ENCODE measurements around the gene BEST1. TPM values are rescaled to one million over a fixed set of nuclear protein-coding genes. Genes with fewer than 3 reads are reported as not detected.

The BEST1 gene
- polyA plus RNA-seq, 2 of the 4 experiments (the other 2 are of a cell fraction): 1.2 to 1.9 TPM

DNA sequence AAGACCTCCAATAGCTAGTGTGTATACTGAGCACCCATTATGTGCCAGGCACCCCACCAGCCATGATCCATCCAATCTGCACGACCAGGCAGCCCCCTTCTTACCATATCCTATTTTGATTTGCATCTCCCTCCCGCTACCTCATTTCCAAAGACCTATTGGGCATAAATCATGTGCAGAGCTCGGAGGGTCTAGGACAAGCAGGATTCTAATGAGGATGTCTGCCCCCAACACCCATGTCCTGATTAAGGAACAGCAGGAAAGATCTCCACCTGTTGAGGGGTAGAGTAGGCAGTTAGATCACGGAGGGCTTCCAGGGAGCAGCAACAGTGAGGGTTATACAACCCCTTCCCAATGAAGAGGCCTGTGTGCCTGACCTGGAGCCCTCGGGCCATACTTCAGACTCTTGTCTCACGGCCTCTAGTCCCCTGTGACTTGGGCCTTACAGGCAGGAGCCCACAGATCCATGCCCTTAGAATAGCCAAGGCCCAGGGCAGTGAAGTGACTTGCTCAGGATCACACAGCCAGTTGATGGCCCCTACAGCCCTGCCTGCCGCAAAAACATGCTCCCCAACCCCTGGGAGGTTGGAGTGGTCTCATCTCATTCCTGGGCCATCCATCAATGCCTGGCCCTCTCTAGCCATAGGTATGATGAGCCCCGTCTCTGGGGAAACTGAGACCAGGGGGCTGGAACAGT is 36.3 kb upstream of the BEST1 start:
- ChIA-PET POLR2A (no interaction called here), CTCF (interaction anchor here (1.4 to 19.8 kb wide), 7 partner anchors 14 to 194 kb away, joined by 5 to 565 read pairs (median 16); partner anchors contain the start of gene BEST1)

GRCh38 chr11:61914471-61915171 is 35.5 kb upstream of the BEST1 start:
- POLR2A ChIA-PET: no interaction called here
- FAIRE-seq (no peak), DNase-seq (ENCODE audit: low read depth in 1 of 2, low spot score in 1 of 2) (no peak)

More for the DNA sequence above, 36.3 kb upstream of the BEST1 start:
- TF ChIP-seq FOSL2 (IDR thresholded peaks at IDR 0.05): no peak
- TF ChIP-seq FOSL2 (CRISPR knock-in tag; IDR thresholded peaks at IDR 0.05): no peak
- TF ChIP-seq HEYL (CRISPR knock-in tag; IDR thresholded peaks at IDR 0.05): no peak
- no peak for TF ChIP-seq POLR2AphosphoS2 (conservative IDR thresholded peaks at IDR 0.05; ENCODE audit: low read length)
- no peak for TF ChIP-seq MAFK (IDR thresholded peaks at IDR 0.05; ENCODE audit: partially characterized antibody)
- no peak for TF ChIP-seq TFCP2L1 (CRISPR knock-in tag; IDR thresholded peaks at IDR 0.05)
- TF ChIP-seq HES2 (IDR thresholded peaks at IDR 0.05): no peak
- no peak for TF ChIP-seq ESRRA (IDR thresholded peaks at IDR 0.05; ENCODE audit: borderline replicate concordance, low read length)
- TF ChIP-seq MAZ (IDR thresholded peaks at IDR 0.05; ENCODE audit: borderline replicate concordance, low read depth, low read length): no peak
- TF ChIP-seq POLR2A (IDR thresholded peaks at IDR 0.05; ENCODE audit: low read length): no peak
- TF ChIP-seq, protein P1, sequence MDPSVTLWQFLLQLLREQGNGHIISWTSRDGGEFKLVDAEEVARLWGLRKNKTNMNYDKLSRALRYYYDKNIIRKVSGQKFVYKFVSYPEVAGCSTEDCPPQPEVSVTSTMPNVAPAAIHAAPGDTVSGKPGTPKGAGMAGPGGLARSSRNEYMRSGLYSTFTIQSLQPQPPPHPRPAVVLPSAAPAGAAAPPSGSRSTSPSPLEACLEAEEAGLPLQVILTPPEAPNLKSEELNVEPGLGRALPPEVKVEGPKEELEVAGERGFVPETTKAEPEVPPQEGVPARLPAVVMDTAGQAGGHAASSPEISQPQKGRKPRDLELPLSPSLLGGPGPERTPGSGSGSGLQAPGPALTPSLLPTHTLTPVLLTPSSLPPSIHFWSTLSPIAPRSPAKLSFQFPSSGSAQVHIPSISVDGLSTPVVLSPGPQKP (IDR thresholded peaks at IDR 0.05; ENCODE audit: low read depth, low read length): no peak
- no peak for TF ChIP-seq PHF8 (IDR thresholded peaks at IDR 0.05; ENCODE audit: borderline replicate concordance, low read depth)
- TF ChIP-seq CHD2 (IDR thresholded peaks at IDR 0.05; ENCODE audit: low read length, partially characterized antibody): no peak
- TF ChIP-seq, protein P2, sequence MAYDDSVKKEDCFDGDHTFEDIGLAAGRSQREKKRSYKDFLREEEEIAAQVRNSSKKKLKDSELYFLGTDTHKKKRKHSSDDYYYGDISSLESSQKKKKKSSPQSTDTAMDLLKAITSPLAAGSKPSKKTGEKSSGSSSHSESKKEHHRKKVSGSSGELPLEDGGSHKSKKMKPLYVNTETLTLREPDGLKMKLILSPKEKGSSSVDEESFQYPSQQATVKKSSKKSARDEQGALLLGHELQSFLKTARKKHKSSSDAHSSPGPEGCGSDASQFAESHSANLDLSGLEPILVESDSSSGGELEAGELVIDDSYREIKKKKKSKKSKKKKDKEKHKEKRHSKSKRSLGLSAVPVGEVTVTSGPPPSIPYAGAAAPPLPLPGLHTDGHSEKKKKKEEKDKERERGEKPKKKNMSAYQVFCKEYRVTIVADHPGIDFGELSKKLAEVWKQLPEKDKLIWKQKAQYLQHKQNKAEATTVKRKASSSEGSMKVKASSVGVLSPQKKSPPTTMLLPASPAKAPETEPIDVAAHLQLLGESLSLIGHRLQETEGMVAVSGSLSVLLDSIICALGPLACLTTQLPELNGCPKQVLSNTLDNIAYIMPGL (CRISPR knock-in tag; IDR thresholded peaks at IDR 0.05; ENCODE audit: borderline replicate concordance): no peak
- no peak for TF ChIP-seq GATA3 (IDR thresholded peaks at IDR 0.05; ENCODE audit: borderline replicate concordance)
- Histone ChIP-seq H3K4me3 (no peak overlapping the region), H3K4me1 (peaks cover 10% of the 10 kb centered on the region; the same call in 1 of the 3 replicates), H3K4me2 (no peak overlapping the region), H3K9me3 (no peaks in the 10 kb centered on the region), H3K27ac (no peak overlapping the region)
- DNase-seq (ENCODE audit: low read depth in 1 of 2, low spot score in 1 of 2) (no peak), FAIRE-seq (no peak), ATAC-seq (no peak)
- 83% methylated on average over 7 of the region's 8 CpGs for WGBS (ENCODE audit: missing lambda C conversion rate)

More at GRCh38 chr11:61914471-61915171, 35.5 kb upstream of the BEST1 start:
- H3K27ac ChIP-seq: no peak overlapping the region
- CTCF ChIA-PET: interaction anchor here (0.6 to 11.5 kb wide), 7 partner anchors 10 to 168 kb away, joined by 3 to 198 read pairs (median 4); no protein-coding TSS in a partner anchor
- no peak overlapping the region for H3K4me2 ChIP-seq
- H3K4me1 ChIP-seq: peaks cover 13% of the 10 kb centered on the region
- ATAC-seq: no peak
- WGBS (ENCODE audit: missing lambda C conversion rate): 95% methylated on average over 7 of the region's 7 CpGs
- no peak for TF ChIP-seq ZFP36 (IDR thresholded peaks at IDR 0.05; ENCODE audit: borderline replicate concordance, partially characterized antibody)
- no peak for TF ChIP-seq JUN (IDR thresholded peaks at IDR 0.05)
- TF ChIP-seq EHMT2 (IDR thresholded peaks at IDR 0.05; ENCODE audit: low read depth): no peak
- TF ChIP-seq RCOR1 (IDR thresholded peaks at IDR 0.05; ENCODE audit: low read depth, low read length): no peak
- no peak for TF ChIP-seq FOSL2 (IDR thresholded peaks at IDR 0.05)
- no peak for TF ChIP-seq FOSL2 (CRISPR knock-in tag; IDR thresholded peaks at IDR 0.05)
- no peak for TF ChIP-seq PHF8 (IDR thresholded peaks at IDR 0.05; ENCODE audit: borderline replicate concordance, low read depth)
- TF ChIP-seq RARB (CRISPR knock-in tag; IDR thresholded peaks at IDR 0.05): no peak
- no peak for TF ChIP-seq CEBPB (IDR thresholded peaks at IDR 0.05)
- no peak for TF ChIP-seq RAD21 (conservative IDR thresholded peaks at IDR 0.05 in 1 of 2, IDR thresholded peaks at IDR 0.05 in 1 of 2)
- no peak for TF ChIP-seq FOSB (CRISPR knock-in tag; IDR thresholded peaks at IDR 0.05)
- no peak for TF ChIP-seq JUNB (IDR thresholded peaks at IDR 0.05)
- no peaks in the 10 kb centered on the region for H3K9me3 ChIP-seq
- no peak overlapping the region for H3K4me3 ChIP-seq

Measured in A549 (cell line).